Activated T-cell treated with anti-CD3 and anti-CD28 coated beads for 4 hours (primary cell): Measurements from ENCODE around the gene MPP1.

ENCODE experiments used
- DNase-seq: peaks from one replicate; pipeline ENCODE4 v3.0.0-alpha.2; 2020

The MPP1 gene

GRCh38 chrX:154812341-154813101, 7.2 kb upstream of the MPP1 start:
- DNase-seq, result no peak

DNA sequence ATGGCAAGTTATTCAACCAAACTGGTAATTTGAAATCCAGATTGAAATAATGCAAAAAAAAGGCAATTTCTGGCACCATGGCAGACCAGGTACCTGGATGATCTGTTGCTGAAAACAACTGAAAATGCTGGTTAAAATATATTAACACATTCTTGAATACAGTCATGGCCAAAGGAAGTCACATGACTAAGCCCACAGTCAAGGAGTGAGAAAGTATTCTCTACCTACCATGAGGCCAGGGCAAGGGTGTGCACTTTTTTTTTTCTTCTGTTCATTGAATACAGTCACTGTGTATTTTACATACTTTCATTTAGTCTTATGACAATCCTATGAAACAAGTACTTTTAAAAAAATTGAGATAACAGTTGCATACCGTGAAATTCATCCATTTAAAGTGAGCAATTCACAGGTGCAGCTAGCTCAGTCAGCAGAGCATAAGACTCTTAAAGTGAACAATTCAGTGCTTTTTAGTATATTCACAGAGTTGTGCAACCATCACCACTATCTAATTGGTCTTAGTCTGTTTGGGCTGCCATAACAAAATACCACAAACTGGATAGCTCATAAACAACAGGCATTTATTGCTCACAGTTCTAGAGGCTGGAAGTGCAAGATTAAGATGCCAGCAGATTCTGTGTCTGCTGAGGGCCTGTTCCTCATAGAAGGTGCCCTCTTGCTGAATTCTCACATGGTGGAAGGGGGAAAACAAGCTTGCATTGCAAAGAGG, 4.8 kb upstream of the MPP1 start:
- DNase-seq, result no peak

GRCh38 chrX:154806837-154807501, 1.7 kb upstream of the MPP1 start:
- no peak for DNase-seq

- no peak for DNase-seq
Observed at GRCh38 chrX:154805696-154806091, 409 bp upstream of the MPP1 start.

GRCh38 chrX:154804261-154804956, 876 bp downstream of the MPP1 start:
- no peak for DNase-seq

GRCh38 chrX:154802947-154803346, 2.3 kb downstream of the MPP1 start:
- DNase-seq, result no peak

DNA sequence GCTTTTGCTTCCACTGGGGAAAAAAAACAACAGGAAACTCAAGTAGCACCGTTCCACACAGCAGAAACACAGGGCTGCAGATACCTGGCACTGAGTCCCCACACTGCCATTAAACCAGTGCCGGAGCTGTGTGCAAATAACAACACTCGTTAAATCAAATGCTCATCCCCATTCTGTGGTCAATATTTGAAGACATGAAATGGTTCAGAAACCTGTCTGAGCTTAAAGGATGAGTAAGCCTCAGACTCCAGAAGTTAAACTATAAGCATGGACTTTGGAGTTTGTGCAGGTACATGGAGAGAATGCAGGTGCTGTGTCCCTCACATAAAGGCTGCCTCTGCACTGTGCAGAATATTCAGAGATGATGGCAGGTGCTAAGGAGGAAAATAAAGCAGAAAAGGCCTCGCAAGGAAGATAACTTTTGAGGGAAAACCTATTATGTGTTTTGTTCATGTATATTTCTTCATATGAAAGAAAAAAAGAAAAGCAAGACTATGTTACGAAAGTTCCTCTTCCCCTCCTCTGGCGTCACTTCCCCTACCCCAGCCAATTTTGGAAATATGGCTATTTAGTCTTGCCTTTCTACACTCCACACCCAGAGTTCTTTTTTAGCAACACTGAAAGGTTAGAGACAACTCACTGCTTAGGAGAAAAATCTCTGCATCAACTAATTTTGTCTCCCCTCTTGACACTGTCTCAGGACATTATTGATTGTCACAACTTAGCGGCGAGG, 4.6 kb downstream of the MPP1 start:
- no peak for DNase-seq

GRCh38 chrX:154799556-154800348, 5.5 kb downstream of the MPP1 start:
- no peak for DNase-seq

- DNase-seq, result no peak
Observed at GRCh38 chrX:154797006-154797405, 8.3 kb downstream of the MPP1 start.

- no peak for DNase-seq
Observed at GRCh38 chrX:154795016-154795415, 10.3 kb downstream of the MPP1 start.

- no peak for DNase-seq
Observed at GRCh38 chrX:154793084-154793795, 12.0 kb downstream of the MPP1 start.

- DNase-seq, result no peak
Observed at GRCh38 chrX:154791939-154792338, 13.3 kb downstream of the MPP1 start.

DNA sequence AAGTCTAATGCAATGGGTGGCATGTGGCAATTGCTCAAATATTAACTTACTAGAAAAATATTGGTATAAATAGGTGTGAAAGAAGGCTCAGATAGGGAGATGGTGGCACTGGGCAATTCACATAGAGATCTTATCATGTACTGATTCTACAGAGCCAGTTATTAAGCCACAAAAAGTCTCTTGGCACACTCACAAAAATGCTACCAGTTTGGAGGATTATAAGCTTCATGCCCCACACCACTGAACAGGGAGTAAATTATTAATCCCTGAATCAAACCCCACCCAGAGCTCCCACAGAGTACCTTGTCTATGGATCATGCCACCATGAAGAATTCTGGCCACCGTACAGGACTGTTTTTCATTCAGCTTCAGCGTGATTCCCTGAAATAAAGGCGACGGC, 13.8 kb downstream of the MPP1 start:
- no peak for DNase-seq

DNA sequence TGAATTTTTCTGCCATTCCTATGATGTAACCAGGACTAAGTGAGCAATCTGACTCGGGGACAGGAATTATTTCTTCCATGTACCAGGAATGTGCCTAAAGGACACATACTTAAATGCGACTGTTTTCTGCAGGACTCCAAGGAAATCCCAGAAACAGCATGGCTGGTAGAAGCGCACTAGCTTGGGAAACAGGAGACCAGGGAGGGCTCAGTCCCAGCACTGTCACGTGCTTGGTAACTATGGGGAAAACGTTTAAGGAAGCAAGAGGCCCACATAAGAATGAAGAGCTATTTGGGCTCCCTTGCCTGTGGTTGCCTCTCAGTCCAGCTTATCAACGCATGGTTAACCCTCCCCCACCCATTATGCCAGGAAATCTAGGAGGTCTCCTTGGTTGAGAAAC, 19.6 kb downstream of the MPP1 start:
- DNase-seq, result no peak

DNA sequence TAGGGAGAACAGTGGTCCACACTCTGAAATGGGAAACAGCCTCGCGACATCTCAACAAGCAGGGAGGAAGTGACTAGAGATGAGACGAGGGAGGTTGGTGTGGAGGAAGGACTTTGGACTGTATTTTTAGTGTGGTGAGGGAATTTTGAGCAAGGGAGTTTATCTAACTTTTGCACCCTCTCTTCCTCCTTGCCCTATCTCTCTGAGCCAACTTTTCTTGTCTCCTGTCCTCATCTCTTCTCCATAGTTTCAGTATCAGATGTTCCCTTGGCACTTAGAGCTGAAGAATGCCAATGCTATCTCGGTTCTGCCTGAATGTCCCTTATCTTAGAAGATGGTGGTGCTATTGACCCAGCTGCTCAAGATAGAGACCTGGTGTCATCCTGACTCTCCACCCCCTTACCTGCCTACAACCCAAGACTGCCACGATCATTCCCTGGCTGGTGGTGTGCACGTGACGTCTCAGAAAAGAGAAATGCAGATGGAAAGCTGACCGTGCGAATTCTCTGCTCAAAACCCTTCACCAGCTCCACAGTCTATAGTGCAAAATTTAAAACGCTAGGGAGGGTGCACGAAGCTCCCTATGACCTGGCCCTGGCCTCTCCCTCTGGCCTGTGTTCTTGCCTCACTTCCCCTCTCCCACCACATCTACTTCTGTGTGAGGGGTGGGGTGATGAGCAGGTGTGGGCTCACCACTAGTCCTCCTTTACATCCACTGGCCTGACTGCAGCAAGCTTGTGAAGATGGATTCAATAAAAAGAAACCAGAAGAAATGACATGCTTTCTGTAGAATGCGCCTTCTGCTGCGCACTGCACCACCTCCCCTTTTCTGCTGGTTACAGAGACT, 20.9 kb downstream of the MPP1 start:
- no peak for DNase-seq

DNA sequence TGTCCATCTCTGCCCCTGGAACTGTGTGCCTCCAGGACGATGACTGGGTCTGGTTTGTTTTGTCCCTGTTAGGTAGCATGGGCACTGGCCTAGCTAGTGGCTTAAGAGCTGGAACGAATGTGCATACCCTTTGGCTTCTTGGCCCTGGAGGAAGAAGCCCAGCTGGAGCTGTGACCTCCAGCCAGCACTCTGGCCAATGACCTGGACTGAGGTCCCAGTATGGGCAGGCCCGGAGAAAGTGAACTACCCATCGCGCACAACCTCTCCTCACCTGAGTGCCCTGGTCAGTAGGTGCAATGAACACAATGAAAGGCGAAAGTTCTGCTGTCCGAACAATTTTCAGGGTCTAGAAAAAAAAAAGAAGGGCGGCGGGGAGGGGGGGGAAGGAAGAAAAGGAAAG, 24.3 kb downstream of the MPP1 start:
- DNase-seq, result no peak

GRCh38 chrX:154779261-154779660, 26.0 kb downstream of the MPP1 start:
- no peak for DNase-seq

DNA sequence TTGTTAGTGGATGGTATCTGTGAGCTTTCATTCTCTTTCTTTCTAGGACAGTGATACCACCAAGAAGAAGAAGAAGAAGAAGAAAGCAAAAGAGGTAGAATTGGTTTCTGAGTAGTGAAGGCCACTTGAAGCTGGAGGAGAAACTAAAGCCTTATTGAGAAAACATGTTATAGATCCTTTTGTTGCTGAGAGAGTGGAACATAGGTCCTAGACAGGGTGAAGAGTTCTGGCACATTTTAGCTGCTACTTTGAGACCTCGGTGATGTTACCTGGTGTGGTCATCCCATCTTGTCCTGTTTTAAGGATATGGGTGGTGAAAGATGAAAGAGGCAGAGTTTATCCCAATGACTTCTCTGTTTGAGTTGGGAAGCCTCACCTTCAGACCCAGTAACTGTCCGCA, 28.5 kb downstream of the MPP1 start:
- no peak for DNase-seq

GRCh38 chrX:154775419-154776349, 29.6 kb downstream of the MPP1 start:
- peak; percentile 40 for DNase-seq
